GM12874 (cell line): ENCODE measurements around the gene DGKB.

ENCODE experiments used
- CTCF ChIP-seq: IDR thresholded peaks from 2 replicates; pipeline ENCODE4 v1.5.1; 2011; ENCODE audit warnings: low read depth, mild to moderate bottlenecking, control low read depth, low read length, moderate library complexity; ENCODE audit not compliant: insufficient read depth

Gene DGKB

DNA sequence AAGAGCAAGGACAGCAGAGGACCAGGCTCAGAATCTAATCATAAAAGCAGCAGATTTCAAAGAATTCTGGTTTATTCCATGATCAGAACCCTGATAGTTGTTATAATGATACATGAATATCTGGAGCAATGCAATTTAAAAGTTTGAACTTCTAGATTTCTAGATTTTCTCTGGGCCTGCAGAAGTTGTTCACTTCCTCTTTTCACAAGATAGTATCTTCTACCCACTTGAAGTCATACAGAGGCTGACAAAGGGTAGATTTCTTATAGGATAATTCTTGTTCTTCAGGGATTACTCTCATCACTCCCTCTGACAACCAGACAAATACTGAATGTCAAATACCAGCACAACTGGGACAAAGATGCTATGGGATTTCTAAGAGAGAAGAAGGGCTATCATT lies 593.1 kb downstream of the DGKB start:
- no peak for TF ChIP-seq CTCF

DNA sequence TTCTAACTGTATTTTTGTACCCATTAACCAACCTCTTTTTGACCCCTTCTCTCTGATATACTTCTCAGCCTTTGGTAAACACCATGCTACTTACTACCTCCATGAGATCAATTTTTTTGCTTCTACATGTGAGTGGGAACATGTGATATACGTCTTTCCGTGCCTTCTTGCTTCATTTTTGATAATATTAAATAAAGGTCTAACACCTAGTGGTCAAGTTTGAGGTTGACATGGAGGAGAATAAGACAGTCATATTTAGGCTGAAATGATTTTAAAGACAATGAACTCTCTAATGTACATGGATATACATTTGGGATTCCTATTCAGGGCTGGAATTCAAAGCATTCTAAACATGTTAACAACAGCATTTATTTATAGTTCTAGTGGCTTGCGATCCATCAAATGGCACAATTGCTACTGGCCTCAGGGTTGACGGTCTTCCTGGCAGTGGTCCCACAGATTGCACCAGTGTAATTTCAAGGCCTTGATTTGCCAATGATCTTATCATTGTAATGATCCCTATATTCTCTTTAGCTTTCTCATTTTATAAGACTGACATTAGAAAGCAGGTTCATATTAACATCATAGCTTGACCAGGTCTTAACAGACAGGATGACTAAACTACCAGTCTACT lies 597.2 kb downstream of the DGKB start:
- no peak for TF ChIP-seq CTCF

DNA sequence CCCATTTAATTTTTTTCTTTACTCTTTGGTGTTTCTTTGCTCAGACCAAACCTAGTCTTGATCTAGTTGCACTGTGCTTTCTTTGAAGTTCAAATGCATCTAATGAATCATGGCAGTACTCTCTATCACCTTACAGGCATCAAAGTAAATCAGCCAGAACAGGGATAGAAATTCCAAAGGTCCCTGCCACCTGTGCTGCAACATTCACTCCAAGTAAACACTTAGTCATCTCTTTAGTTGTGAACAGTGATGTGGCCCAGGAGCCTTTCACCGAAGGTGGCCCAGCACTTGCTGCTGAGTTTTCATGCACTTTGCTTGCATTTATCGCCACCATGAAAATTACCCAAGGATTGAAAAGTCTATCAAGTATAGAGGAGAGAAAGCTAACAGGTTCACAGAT lies 599.0 kb downstream of the DGKB start:
- TF ChIP-seq CTCF = no peak

GRCh38 chr7:14294637-14295036 lies 607.9 kb downstream of the DGKB start:
- no peak for TF ChIP-seq CTCF

DNA sequence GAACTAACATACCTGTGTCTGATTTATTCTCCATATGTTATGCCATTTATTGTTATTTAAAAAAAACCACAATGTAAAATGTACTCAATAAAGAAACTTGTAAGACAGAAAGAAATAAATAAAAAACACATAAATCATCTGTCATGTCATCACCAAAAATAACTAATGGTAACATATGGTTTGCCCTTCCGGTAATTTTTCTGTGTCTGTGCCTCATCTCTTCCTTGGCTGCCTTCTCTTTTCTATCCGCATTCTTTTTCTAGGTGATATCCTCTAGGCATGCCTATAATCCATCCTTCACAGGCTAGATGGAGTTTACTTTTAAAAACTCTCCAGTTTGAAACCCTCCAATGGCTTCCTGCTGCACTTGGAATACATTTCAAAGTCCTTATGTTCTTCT lies 609.1 kb downstream of the DGKB start:
- TF ChIP-seq CTCF = no peak

DNA sequence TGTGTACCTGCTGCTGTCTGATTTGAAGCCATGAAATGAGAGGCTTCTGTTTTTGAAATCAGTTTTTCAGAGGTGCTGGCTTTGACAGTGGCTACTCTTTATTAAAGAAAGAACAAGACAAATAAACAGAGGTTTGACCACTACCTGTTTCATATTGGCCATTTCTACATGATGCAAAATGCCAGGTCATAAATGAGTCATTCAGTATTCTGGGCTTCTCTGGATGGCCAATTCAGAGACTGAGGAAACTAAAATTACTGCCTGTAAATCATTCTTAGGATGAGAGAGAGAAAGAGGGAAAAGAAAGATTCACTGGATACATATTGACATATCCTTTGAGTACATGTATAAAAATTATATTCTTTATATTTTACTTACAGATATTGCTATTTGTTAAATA lies 609.8 kb downstream of the DGKB start:
- TF ChIP-seq CTCF = no peak

- no peak for TF ChIP-seq CTCF
Measured at GRCh38 chr7:14289957-14290356, 612.6 kb downstream of the DGKB start.

DNA sequence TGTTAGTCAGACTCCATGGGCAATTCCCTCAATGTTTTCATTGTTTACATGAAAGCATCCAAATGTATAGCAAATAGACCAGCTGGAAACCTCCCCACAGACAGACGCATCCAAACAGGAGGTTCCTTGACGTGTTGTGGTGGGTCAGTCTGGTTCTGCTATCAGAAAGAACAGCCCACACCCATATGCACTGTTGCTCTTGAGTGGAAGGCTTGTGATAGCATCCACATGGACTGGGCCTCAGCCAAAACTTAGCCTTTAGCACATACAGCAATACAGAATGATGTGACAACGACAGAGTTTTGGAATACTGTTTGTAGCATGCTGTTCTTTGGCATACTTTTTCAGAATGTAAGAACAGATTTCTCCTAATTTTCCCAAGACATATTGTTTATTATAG lies 613.9 kb downstream of the DGKB start:
- no peak for TF ChIP-seq CTCF
